ENCODE data around the gene B4GALNT3. TPM values are rescaled to one million over a fixed set of nuclear protein-coding genes. Genes with fewer than 3 reads are reported as not detected.

B4GALNT3 gene
- total RNA-seq, 2 experiments from 2014 or later, result 0.37 to 0.64 TPM

DNA sequence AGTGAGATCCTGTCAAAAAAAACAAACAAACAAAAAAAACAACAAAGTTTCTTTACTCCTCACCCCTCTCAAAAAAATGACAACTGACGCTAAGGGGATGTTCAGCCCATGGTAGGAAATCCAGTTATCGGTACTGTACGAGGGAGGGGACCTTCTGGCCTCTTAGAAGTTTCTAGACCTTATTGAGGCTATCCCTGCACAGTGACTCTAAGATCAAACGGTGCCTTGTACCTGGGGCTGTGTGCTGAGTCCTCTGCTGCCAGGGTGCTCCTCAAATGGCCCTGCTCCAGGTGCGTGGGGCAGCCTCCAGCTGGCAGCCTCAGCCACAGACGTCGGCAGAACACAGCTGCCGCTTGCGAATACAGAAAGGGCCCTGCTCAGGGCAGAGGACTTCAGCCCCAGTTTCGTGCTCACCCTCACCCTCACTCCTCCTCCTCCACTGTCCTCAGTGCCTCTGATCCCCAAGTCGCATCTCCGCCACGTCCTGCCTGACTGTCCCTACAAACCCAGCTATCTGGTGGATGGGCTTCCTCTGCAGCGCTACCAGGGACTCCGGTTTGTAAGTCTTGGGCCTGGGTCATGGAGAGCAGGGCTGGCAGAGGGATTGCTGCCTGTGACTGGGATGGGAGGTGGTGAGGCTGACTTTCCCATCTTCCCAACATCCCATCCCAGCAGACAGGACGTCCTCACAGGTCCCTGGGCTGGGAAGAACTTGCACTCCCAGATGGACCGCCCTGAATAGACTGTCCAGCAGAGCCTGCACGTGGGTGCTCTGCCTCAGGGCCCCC lies 90.9 kb downstream of the B4GALNT3 start:
- H3K4me3 Mint-ChIP-seq, result no peak overlapping the region
- no peaks in the 10 kb centered on the region for H3K9me3 Mint-ChIP-seq (ENCODE audit: low read depth)
- H3K36me3 Mint-ChIP-seq, result no peaks in the 10 kb centered on the region
- DNase-seq, result no peak
- no peak for ATAC-seq
- peaks cover 14% of the 10 kb centered on the region for H3K27me3 Mint-ChIP-seq
- H3K27ac Mint-ChIP-seq, result no peak overlapping the region
- H3K4me1 Mint-ChIP-seq, result peaks cover 39% of the 10 kb centered on the region
- CTCF ChIA-PET, result interaction anchor here (1.3 to 3.1 kb wide), 5 partner anchors 26 to 108 kb away, joined by 4 to 32 read pairs (median 4); partner anchors contain the start of gene B4GALNT3

GRCh38 chr12:552466-552865 lies 92.7 kb downstream of the B4GALNT3 start:
- ATAC-seq (no peak), DNase-seq (no peak)
- no peak overlapping the region for H3K27ac Mint-ChIP-seq
- H3K27me3 Mint-ChIP-seq, result peaks cover 10% of the 10 kb centered on the region
- H3K36me3 Mint-ChIP-seq, result no peaks in the 10 kb centered on the region
- H3K4me1 Mint-ChIP-seq, result peaks cover 35% of the 10 kb centered on the region
- H3K4me3 Mint-ChIP-seq, result no peak overlapping the region
- CTCF ChIA-PET, result interaction anchor here (2.1 to 3.1 kb wide), 2 partner anchors 98 to 110 kb away, joined by 10 to 32 read pairs; no protein-coding TSS in a partner anchor
- no peaks in the 10 kb centered on the region for H3K9me3 Mint-ChIP-seq (ENCODE audit: low read depth)

DNA sequence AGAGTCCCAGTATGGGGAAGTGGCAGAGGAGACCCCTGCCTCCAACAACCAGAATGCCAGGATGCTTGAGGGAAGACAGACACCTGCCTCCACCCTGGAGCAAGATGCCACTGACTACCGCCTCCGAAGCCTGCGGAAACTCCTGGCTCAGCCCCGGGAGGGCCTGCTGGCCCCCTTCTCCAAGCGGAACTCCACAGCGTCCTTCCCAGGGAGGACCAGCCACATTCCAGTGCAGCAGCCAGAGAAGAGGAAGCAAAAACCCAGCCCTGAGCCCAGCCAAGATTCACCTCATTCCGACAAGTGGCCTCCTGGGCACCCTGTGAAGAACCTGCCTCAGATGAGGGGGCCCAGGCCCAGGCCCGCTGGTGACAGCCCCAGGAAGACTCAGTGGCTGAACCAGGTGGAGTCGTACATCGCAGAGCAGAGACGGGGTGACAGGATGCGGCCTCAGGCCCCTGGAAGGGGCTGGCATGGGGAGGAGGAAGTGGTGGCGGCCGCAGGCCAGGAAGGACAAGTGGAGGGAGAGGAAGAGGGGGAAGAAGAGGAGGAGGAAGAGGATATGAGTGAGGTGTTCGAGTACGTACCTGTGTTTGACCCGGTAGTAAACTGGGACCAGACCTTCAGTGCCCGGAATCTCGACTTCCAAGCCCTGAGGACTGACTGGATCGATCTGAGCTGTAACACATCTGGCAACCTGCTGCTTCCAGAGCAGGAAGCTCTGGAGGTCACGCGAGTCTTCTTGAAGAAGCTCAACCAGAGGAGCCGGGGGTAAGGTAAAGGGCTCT lies 93.7 kb downstream of the B4GALNT3 start:
- Mint-ChIP-seq H3K4me3 (peak overlapping the region; percentile 48), H3K27ac (peak overlapping the region; percentile 12), H3K36me3 (no peaks in the 10 kb centered on the region), H3K27me3 (peaks cover 10% of the 10 kb centered on the region), H3K9me3 (ENCODE audit: low read depth) (no peaks in the 10 kb centered on the region), H3K4me1 (peaks cover 35% of the 10 kb centered on the region)
- peak; percentile 69 for DNase-seq
- peak; percentile 65 for ATAC-seq
- CTCF ChIA-PET, result interaction anchor here (0.9 to 1.4 kb wide), 7 partner anchors 8 to 396 kb away, joined by 3 to 4 read pairs (median 3); partner anchors contain the start of gene RAD52

DNA sequence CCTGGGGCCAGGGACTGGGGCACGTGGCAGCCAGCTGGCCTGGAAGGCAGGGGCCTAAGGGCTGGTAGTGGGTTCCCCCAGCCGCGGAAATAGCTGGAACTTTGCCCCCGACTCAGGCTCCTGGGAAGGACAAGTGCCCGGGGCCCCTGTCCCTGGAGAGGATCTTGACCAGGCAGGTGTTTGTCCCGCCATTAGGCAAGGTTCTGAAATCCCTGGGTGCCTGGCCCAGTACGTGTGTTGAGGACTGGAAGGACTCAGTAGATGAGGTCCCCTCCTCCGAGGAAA lies 94.2 kb downstream of the B4GALNT3 start:
- DNase-seq (no peak), ATAC-seq (no peak)
- no peaks in the 10 kb centered on the region for H3K9me3 Mint-ChIP-seq (ENCODE audit: low read depth)
- peaks cover 35% of the 10 kb centered on the region for H3K4me1 Mint-ChIP-seq
- H3K4me3 Mint-ChIP-seq, result peak overlapping the region; percentile 48
- peaks cover 8% of the 10 kb centered on the region for H3K27me3 Mint-ChIP-seq
- CTCF ChIA-PET, result interaction anchor here (0.9 to 1.4 kb wide), 7 partner anchors 9 to 396 kb away, joined by 3 to 4 read pairs (median 3); partner anchors contain the start of gene RAD52
- H3K36me3 Mint-ChIP-seq, result no peaks in the 10 kb centered on the region
- H3K27ac Mint-ChIP-seq, result no peak overlapping the region

DNA sequence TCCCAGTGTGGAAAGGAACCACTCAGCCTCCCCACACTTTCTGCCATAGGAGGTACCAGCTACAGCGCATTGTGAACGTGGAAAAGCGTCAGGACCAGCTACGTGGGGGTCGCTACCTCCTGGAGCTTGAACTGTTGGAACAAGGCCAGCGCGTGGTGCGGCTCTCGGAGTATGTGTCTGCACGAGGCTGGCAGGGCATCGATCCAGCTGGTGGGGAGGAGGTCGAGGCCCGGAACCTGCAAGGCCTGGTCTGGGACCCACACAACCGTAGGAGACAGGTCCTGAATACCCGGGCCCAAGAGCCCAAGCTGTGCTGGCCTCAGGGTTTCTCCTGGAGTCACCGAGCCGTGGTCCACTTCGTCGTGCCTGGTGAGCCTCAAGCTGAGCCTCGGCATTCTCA lies 96.8 kb downstream of the B4GALNT3 start:
- peaks cover 32% of the 10 kb centered on the region for H3K4me1 Mint-ChIP-seq
- ATAC-seq, result no peak
- no peak for DNase-seq
- H3K4me3 Mint-ChIP-seq, result no peak overlapping the region
- CTCF ChIA-PET, result interaction anchor here (1.0 to 2.0 kb wide), 3 partner anchors 9 to 104 kb away, joined by 3 to 8 read pairs (median 5); no protein-coding TSS in a partner anchor
- no peaks in the 10 kb centered on the region for H3K36me3 Mint-ChIP-seq
- H3K9me3 Mint-ChIP-seq (ENCODE audit: low read depth), result no peaks in the 10 kb centered on the region
- H3K27me3 Mint-ChIP-seq, result peaks cover 8% of the 10 kb centered on the region
- no peak overlapping the region for H3K27ac Mint-ChIP-seq

DNA sequence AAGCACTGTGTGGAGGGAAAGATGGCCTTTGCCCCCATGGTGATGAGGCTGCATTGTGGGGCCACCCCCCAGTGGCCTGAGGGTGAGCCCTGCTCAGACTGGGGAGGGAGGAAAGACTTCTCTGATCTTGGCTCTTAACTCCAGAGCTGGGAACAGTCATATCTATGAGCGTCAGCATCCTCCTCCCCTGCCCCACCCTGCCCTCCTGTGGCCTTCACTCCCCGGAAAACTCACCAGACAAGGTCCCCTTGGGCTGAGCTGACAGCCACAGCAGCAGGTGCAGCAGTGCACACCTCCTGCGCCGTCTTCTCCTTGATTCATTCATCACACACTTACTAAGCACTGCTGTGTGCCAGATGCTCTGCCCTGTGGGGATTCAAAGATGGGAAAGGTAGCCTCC lies 98.8 kb downstream of the B4GALNT3 start:
- peaks cover 28% of the 10 kb centered on the region for H3K4me1 Mint-ChIP-seq
- no peak for ATAC-seq
- H3K4me3 Mint-ChIP-seq, result no peak overlapping the region
- peaks cover 2% of the 10 kb centered on the region for H3K27me3 Mint-ChIP-seq
- no peak for DNase-seq
- no peaks in the 10 kb centered on the region for H3K36me3 Mint-ChIP-seq
- CTCF ChIA-PET, result interaction anchor here (0.8 to 2.4 kb wide), 4 partner anchors 11 to 193 kb away, joined by 3 to 10 read pairs (median 8); partner anchors contain the start of gene WNK1
- no peaks in the 10 kb centered on the region for H3K9me3 Mint-ChIP-seq (ENCODE audit: low read depth)
- H3K27ac Mint-ChIP-seq, result no peak overlapping the region

- Mint-ChIP-seq H3K4me1 (peaks cover 30% of the 10 kb centered on the region), H3K27me3 (peaks cover 2% of the 10 kb centered on the region), H3K4me3 (no peak overlapping the region), H3K36me3 (no peaks in the 10 kb centered on the region), H3K9me3 (ENCODE audit: low read depth) (no peaks in the 10 kb centered on the region), H3K27ac (no peak overlapping the region)
- no peak for DNase-seq
- CTCF ChIA-PET, result interaction anchor here (1.9 to 2.4 kb wide), 3 partner anchors 10 to 193 kb away, joined by 8 to 10 read pairs (median 9); partner anchors contain the start of gene WNK1
- ATAC-seq, result no peak
Measured at GRCh38 chr12:559208-559905, 99.6 kb downstream of the B4GALNT3 start.

- CTCF ChIA-PET, result interaction anchor here (2.4 kb wide), 2 partner anchors 10 to 13 kb away, joined by 9 to 10 read pairs; no protein-coding TSS in a partner anchor
- DNase-seq, result no peak
- peaks cover 32% of the 10 kb centered on the region for H3K4me1 Mint-ChIP-seq
Measured at GRCh38 chr12:559906-560455, 100.2 kb downstream of the B4GALNT3 start.

GRCh38 chr12:560691-561390 lies 101.1 kb downstream of the B4GALNT3 start:
- CTCF ChIA-PET, result interaction anchor here (0.8 to 2.4 kb wide), 3 partner anchors 9 to 107 kb away, joined by 3 to 9 read pairs (median 3); no protein-coding TSS in a partner anchor
- DNase-seq, result no peak

More at GRCh38 chr12:559906-560455, 100.2 kb downstream of the B4GALNT3 start:
- H3K27ac Mint-ChIP-seq, result no peak overlapping the region
- no peak overlapping the region for H3K4me3 Mint-ChIP-seq
- H3K9me3 Mint-ChIP-seq (ENCODE audit: low read depth), result no peaks in the 10 kb centered on the region
- H3K36me3 Mint-ChIP-seq, result no peaks in the 10 kb centered on the region
- peaks cover 2% of the 10 kb centered on the region for H3K27me3 Mint-ChIP-seq
- no peak for ATAC-seq

GRCh38 chr12:561391-561705 lies 101.6 kb downstream of the B4GALNT3 start:
- H3K9me3 Mint-ChIP-seq (ENCODE audit: low read depth), result no peaks in the 10 kb centered on the region
- H3K27me3 Mint-ChIP-seq, result peaks cover 2% of the 10 kb centered on the region
- peaks cover 37% of the 10 kb centered on the region for H3K4me1 Mint-ChIP-seq
- H3K4me3 Mint-ChIP-seq, result no peak overlapping the region
- ATAC-seq (no peak), DNase-seq (no peak)
- no peaks in the 10 kb centered on the region for H3K36me3 Mint-ChIP-seq
- no peak overlapping the region for H3K27ac Mint-ChIP-seq
- CTCF ChIA-PET, result interaction anchor here (0.8 to 1.0 kb wide), 2 partner anchors 15 to 108 kb away, joined by 3 read pairs; no protein-coding TSS in a partner anchor

More at GRCh38 chr12:560691-561390, 101.1 kb downstream of the B4GALNT3 start:
- no peak for ATAC-seq
- Mint-ChIP-seq H3K27ac (no peak overlapping the region), H3K36me3 (no peaks in the 10 kb centered on the region), H3K4me1 (peaks cover 33% of the 10 kb centered on the region), H3K27me3 (peaks cover 2% of the 10 kb centered on the region), H3K4me3 (no peak overlapping the region), H3K9me3 (ENCODE audit: low read depth) (no peaks in the 10 kb centered on the region)

GRCh38 chr12:561908-562593 lies 102.3 kb downstream of the B4GALNT3 start:
- H3K4me1 Mint-ChIP-seq, result peaks cover 39% of the 10 kb centered on the region
- H3K4me3 Mint-ChIP-seq, result no peak overlapping the region
- peaks cover 2% of the 10 kb centered on the region for H3K27me3 Mint-ChIP-seq
- peak overlapping the region; percentile 12 for H3K27ac Mint-ChIP-seq
- no peaks in the 10 kb centered on the region for H3K36me3 Mint-ChIP-seq
- H3K9me3 Mint-ChIP-seq (ENCODE audit: low read depth), result no peaks in the 10 kb centered on the region
- CTCF ChIA-PET, result interaction anchor here (1.0 kb wide), 1 partner anchor 108 kb away, joined by 3 read pairs; no protein-coding TSS in a partner anchor
- no peak for DNase-seq
- no peak for ATAC-seq

DNA sequence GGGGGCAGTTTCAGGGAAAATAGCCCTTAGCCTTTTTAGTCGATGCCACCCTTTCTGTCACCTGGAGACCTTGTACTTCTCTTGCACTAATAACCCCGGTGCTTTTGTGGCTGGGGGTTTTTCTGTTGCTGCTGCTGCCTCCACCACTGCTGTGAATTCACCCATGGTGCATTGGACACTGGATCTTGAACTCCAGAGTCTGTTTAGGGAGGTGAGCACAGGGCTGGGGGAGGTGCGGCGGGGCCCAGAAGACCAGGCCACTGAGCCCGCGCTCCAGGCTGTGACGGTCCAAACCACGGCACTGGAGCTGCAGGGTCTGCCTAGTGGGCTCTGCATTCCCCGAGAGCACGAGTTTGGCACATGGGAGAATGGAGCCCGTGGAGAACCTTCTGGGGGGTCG lies 102.9 kb downstream of the B4GALNT3 start:
- ATAC-seq (no peak), DNase-seq (no peak)
- CTCF ChIA-PET, result no interaction called here
- Mint-ChIP-seq H3K27me3 (peaks cover 2% of the 10 kb centered on the region), H3K4me1 (peaks cover 39% of the 10 kb centered on the region), H3K27ac (peak overlapping the region; percentile 91), H3K4me3 (no peak overlapping the region), H3K9me3 (ENCODE audit: low read depth) (no peaks in the 10 kb centered on the region), H3K36me3 (no peaks in the 10 kb centered on the region)
